ENCODE measurements around the gene ARHGAP18.

The ARHGAP18 gene

GRCh38 chr6:129643968-129644367 is 66.0 kb downstream of the ARHGAP18 start:
- DNase-seq (ENCODE audit: low read depth in 2 of 2), result no peak

- no peak for DNase-seq (ENCODE audit: low read depth in 2 of 2)
These were observed 66.8 kb downstream of the ARHGAP18 start for GRCh38 chr6:129643176-129643575.

GRCh38 chr6:129642322-129642721 is 67.7 kb downstream of the ARHGAP18 start:
- DNase-seq (ENCODE audit: low read depth in 2 of 2), result no peak

- no peak for DNase-seq (ENCODE audit: low read depth in 2 of 2)
These were observed 68.6 kb downstream of the ARHGAP18 start for GRCh38 chr6:129641344-129641743.

- no peak for DNase-seq (ENCODE audit: low read depth in 2 of 2)
These were observed 71.3 kb downstream of the ARHGAP18 start for GRCh38 chr6:129638686-129639085.

- DNase-seq (ENCODE audit: low read depth in 2 of 2), result no peak
These were observed 71.8 kb downstream of the ARHGAP18 start for GRCh38 chr6:129638055-129638684.

GRCh38 chr6:129637340-129638054 is 72.5 kb downstream of the ARHGAP18 start:
- no peak for DNase-seq (ENCODE audit: low read depth in 2 of 2)

GRCh38 chr6:129635396-129636130 is 74.4 kb downstream of the ARHGAP18 start:
- no peak for DNase-seq (ENCODE audit: low read depth in 2 of 2)

GRCh38 chr6:129634411-129635230 is 75.4 kb downstream of the ARHGAP18 start:
- no peak for DNase-seq (ENCODE audit: low read depth in 2 of 2)

GRCh38 chr6:129633529-129633928 is 76.4 kb downstream of the ARHGAP18 start:
- DNase-seq (ENCODE audit: low read depth in 2 of 2), result no peak

- no peak for DNase-seq (ENCODE audit: low read depth in 2 of 2)
These were observed 77.8 kb downstream of the ARHGAP18 start for GRCh38 chr6:129632172-129632613.

- DNase-seq (ENCODE audit: low read depth in 2 of 2), result no peak
These were observed 78.9 kb downstream of the ARHGAP18 start for GRCh38 chr6:129631070-129631469.

GRCh38 chr6:129630596-129630995 is 79.4 kb downstream of the ARHGAP18 start:
- DNase-seq (ENCODE audit: low read depth in 2 of 2), result no peak

- DNase-seq (ENCODE audit: low read depth in 2 of 2), result no peak
These were observed 81.7 kb downstream of the ARHGAP18 start for GRCh38 chr6:129628101-129628815.

- DNase-seq (ENCODE audit: low read depth in 2 of 2), result no peak
These were observed 85.5 kb downstream of the ARHGAP18 start for GRCh38 chr6:129624488-129624887.

GRCh38 chr6:129623008-129623732 is 86.8 kb downstream of the ARHGAP18 start:
- DNase-seq (ENCODE audit: low read depth in 2 of 2), result no peak

GRCh38 chr6:129621252-129621651 is 88.7 kb downstream of the ARHGAP18 start:
- DNase-seq (ENCODE audit: low read depth in 2 of 2), result peak in 1 of 2 donors; percentile 5

GRCh38 chr6:129620234-129620610 is 89.8 kb downstream of the ARHGAP18 start:
- DNase-seq (ENCODE audit: low read depth in 2 of 2), result no peak

- DNase-seq (ENCODE audit: low read depth in 2 of 2), result no peak
These were observed 90.3 kb downstream of the ARHGAP18 start for GRCh38 chr6:129619579-129620233.

GRCh38 chr6:129617986-129618385 is 92.0 kb downstream of the ARHGAP18 start:
- no peak for DNase-seq (ENCODE audit: low read depth in 2 of 2)

Measured in stimulated activated CD8-positive, alpha-beta memory T cell treated with anti-CD3 and anti-CD28 coated beads, Interleukin-15, amount 100 ng/mL, for 4 hours (primary cell).